Glutamatergic neuron (in vitro differentiated cells): ENCODE measurements around the gene FARP1. TPM values are rescaled to one million over a fixed set of nuclear protein-coding genes. Genes with fewer than 3 reads are reported as not detected.

Experiments used
- DNase-seq: peaks from one replicate; pipeline ENCODE4 v3.0.0; 2022
- H3K27ac Mint-ChIP-seq: one replicate; pipeline ENCODE4 v1.8.0; 2020; ENCODE audit warnings: mild to moderate bottlenecking, mixed read lengths, inconsistent platforms; ENCODE audit not compliant: unreplicated experiment
- H3K27me3 Mint-ChIP-seq: one replicate; pipeline ENCODE4 v1.8.0; 2020; ENCODE audit warnings: mild to moderate bottlenecking, moderate library complexity, mixed read lengths, inconsistent platforms; ENCODE audit not compliant: unreplicated experiment
- H3K36me3 Mint-ChIP-seq: one replicate; pipeline ENCODE4 v1.8.0; 2020; ENCODE audit warnings: mild to moderate bottlenecking, mixed read lengths, inconsistent platforms; ENCODE audit not compliant: unreplicated experiment
- H3K4me1 Mint-ChIP-seq: one replicate; pipeline ENCODE4 v1.8.0; 2020; ENCODE audit warnings: mild to moderate bottlenecking, low read depth, mixed read lengths, inconsistent platforms; ENCODE audit not compliant: unreplicated experiment
- H3K4me3 Mint-ChIP-seq: one replicate; pipeline ENCODE4 v1.8.0; 2020; ENCODE audit warnings: mild to moderate bottlenecking, mixed read lengths, inconsistent platforms; ENCODE audit not compliant: unreplicated experiment
- H3K9me3 Mint-ChIP-seq: one replicate; pipeline ENCODE4 v1.8.0; 2020; ENCODE audit warnings: mild to moderate bottlenecking, moderate library complexity, mixed read lengths, inconsistent platforms; ENCODE audit not compliant: unreplicated experiment
- total RNA-seq: library from RNA; stranded (reverse); fragmentation: NEBNext Ultra II Directional; extraction: Animal tissue kit (Norgen Biotek cat#: 25700); gene quantifications from one replicate; pipeline ENCODE4 v1.2.1, GENCODE V29; 2021; ENCODE audit not compliant: unreplicated experiment
- TF ChIP-seq, protein P1 (sequence below): fragments of 200-600 bp; sonication (generic); IDR thresholded peaks from one replicate; pipeline ENCODE4 v1.5.0; 2021; ENCODE audit not compliant: partially characterized antibody, unreplicated experiment

The FARP1 gene
- total RNA-seq, 1 donor from 2014 or later: 233 TPM

DNA sequence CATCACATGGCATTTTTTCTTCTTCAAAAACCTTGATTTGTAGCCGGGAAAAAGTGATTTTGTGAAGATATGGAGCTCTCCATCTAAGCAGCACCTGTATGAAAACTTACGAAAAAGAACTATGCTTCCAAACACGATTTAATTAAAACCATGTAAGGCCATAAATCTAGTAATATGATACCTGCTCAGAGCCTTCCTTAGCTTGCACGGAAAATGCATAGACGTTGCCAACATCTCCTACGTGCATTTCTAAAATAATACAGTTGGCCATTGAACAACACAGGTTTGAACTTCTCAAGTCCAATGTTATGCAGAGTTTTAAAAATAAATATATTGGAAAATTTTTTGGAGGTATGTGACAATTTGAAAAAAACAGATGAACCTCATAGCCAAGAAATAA lies 93.3 kb downstream of the FARP1 start:
- peaks cover 11% of the 10 kb centered on the region for H3K27me3 Mint-ChIP-seq
- peaks cover 10% of the 10 kb centered on the region for H3K9me3 Mint-ChIP-seq
- peaks cover 35% of the 10 kb centered on the region for H3K4me1 Mint-ChIP-seq
- no peak overlapping the region for H3K4me3 Mint-ChIP-seq
- DNase-seq: no peak
- TF ChIP-seq, protein P1, sequence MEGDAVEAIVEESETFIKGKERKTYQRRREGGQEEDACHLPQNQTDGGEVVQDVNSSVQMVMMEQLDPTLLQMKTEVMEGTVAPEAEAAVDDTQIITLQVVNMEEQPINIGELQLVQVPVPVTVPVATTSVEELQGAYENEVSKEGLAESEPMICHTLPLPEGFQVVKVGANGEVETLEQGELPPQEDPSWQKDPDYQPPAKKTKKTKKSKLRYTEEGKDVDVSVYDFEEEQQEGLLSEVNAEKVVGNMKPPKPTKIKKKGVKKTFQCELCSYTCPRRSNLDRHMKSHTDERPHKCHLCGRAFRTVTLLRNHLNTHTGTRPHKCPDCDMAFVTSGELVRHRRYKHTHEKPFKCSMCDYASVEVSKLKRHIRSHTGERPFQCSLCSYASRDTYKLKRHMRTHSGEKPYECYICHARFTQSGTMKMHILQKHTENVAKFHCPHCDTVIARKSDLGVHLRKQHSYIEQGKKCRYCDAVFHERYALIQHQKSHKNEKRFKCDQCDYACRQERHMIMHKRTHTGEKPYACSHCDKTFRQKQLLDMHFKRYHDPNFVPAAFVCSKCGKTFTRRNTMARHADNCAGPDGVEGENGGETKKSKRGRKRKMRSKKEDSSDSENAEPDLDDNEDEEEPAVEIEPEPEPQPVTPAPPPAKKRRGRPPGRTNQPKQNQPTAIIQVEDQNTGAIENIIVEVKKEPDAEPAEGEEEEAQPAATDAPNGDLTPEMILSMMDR: no peak
- H3K36me3 Mint-ChIP-seq: peaks cover 8% of the 10 kb centered on the region
- H3K27ac Mint-ChIP-seq: no peak overlapping the region

DNA sequence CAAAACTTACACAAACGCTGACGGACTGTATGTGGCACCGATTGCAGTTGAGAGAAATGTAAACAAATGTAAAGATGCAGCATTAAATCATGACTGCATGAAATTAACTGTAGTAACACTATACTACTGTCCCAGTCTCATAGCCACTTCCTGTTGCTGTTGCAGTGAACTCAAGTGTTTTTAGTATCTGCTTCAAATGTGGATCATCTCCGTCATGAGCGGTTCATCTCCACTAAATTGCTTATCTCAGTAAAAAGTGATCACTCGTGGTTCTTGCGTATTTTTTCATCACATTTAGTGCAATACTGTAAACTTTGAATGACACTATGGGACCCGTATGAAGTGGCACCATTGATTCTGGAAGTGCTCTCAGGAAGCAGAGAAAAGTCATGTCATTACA lies 94.4 kb downstream of the FARP1 start:
- H3K9me3 Mint-ChIP-seq: peaks cover 9% of the 10 kb centered on the region
- no peak overlapping the region for H3K4me3 Mint-ChIP-seq
- H3K27me3 Mint-ChIP-seq: peaks cover 11% of the 10 kb centered on the region
- H3K4me1 Mint-ChIP-seq: peaks cover 37% of the 10 kb centered on the region
- peaks cover 8% of the 10 kb centered on the region for H3K36me3 Mint-ChIP-seq
- TF ChIP-seq, protein P1: no peak
- H3K27ac Mint-ChIP-seq: no peak overlapping the region
- DNase-seq: no peak

DNA sequence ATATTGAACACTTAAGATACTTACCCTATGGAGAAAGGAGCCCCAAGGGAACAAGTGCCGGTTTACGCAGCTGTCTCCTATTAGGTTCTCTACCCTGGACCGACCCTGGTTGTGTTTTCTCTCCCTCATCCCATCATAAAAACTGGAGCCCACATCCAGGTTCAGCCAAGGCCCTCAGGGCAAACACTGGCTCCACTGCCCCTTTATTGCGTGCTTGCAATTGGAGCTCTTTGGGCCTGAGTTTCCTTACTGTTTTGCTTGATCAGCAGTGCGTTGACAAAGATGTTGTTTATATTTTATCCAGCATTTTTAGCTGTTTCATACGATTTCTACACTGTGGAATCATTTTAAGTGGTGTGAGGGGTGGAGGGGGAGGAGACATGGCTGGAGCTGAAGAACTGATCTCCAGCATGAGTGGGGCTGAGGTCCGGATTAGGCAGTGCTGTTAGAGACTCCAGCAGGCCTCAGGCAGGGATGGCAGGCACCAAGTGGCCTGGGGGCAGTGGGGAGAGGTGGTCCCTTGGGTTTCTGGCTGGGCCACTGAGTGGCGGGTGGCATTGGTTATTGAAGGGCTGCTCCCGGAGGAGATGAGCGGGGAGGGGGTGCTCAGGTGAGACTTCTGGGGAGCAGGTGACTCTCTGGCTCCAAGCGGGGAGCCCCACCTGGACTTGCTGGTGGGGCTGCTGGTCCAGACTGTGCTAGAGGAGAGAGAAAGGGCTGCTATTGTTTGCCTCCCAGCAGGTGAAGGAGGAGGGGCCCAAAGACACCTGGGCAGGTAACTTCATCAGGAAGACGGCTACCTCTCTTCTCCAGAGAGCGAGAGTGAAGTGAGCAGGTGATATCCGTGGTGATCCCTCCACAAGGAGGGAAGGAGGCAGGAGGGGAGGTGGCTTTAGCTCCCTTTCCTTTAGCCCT lies 96.5 kb downstream of the FARP1 start:
- TF ChIP-seq, protein P1: no peak
- peaks cover 7% of the 10 kb centered on the region for H3K9me3 Mint-ChIP-seq
- H3K27me3 Mint-ChIP-seq: peaks cover 11% of the 10 kb centered on the region
- peak overlapping the region; percentile 43 for H3K27ac Mint-ChIP-seq
- H3K4me3 Mint-ChIP-seq: peak overlapping the region; percentile 71
- H3K36me3 Mint-ChIP-seq: peaks cover 8% of the 10 kb centered on the region
- peak; percentile 36 for DNase-seq
- H3K4me1 Mint-ChIP-seq: peaks cover 33% of the 10 kb centered on the region

DNA sequence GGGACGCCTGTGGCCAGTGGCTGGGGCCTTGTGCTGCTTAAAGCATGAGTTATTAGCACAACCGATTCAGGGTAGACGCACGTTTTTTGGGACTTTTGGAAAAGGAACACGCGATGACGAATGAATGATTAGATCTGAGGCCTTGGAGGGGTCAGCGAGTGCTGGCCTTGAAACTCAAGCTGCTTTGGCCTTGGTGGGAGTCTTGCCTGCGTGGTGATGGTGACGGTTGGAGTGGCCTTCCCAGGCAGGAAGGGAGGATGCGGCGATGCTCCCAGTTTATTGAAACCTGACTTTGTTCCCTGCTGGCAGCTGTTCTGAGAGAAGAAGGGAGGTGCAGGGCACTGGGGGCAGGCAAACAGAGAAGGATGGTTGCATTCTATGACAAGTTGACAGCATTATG lies 97.2 kb downstream of the FARP1 start:
- H3K36me3 Mint-ChIP-seq: peaks cover 8% of the 10 kb centered on the region
- no peak for DNase-seq
- H3K27ac Mint-ChIP-seq: peak overlapping the region; percentile 17
- H3K4me1 Mint-ChIP-seq: peaks cover 33% of the 10 kb centered on the region
- H3K9me3 Mint-ChIP-seq: peaks cover 7% of the 10 kb centered on the region
- H3K27me3 Mint-ChIP-seq: peaks cover 11% of the 10 kb centered on the region
- no peak overlapping the region for H3K4me3 Mint-ChIP-seq
- TF ChIP-seq, protein P1: no peak

DNA sequence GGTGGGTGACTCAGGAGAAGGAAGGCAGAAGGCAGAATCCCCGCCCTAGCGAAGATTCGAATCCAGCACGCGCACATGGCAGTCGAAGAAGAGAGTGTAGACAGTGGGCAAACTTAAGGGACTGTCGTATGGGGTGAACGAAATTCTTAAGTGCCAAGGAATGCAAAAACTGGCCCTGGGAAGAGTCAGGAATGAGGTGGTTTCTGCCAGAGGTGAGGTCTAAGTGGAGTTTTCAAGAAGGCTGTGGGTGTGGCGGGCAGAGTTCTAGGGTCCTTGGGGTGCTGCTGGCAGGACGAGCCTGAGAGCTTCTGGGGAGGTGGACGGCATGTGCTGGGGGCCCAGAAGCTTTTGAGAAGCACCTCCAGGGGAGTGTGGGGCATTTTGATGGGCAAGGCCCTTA lies 98.1 kb downstream of the FARP1 start:
- TF ChIP-seq, protein P1: no peak
- DNase-seq: no peak
- Mint-ChIP-seq H3K36me3 (peaks cover 8% of the 10 kb centered on the region), H3K27ac (no peak overlapping the region), H3K9me3 (peaks cover 7% of the 10 kb centered on the region), H3K4me3 (no peak overlapping the region), H3K27me3 (peaks cover 11% of the 10 kb centered on the region), H3K4me1 (peaks cover 30% of the 10 kb centered on the region)
